GM23338 (cell line): ENCODE data around the gene ZNF45. TPM values are rescaled to one million over a fixed set of nuclear protein-coding genes. Genes with fewer than 3 reads are reported as not detected.

Experiments used
- ATAC-seq: fragments of 200-7000 bp; cut with Tn5 transposase; 3 replicates; pipeline ENCODE4 v1.9.1; 2020
- DNase-seq: peaks from one replicate; pipeline ENCODE4 v3.0.0-alpha.2; 2015; ENCODE audit warnings: low spot score
- H2AFZ ChIP-seq: fragments of 200-600 bp; sonication (generic); 2 replicates; pipeline ENCODE4 v1.8.0; 2016; ENCODE audit warnings: antibody characterized with exemption, mild to moderate bottlenecking, moderate library complexity
- H3F3A ChIP-seq: fragments of 200-600 bp; sonication (generic); replicated peaks from 2 replicates; pipeline ENCODE4 v1.8.0; 2017; ENCODE audit warnings: antibody characterized with exemption, mixed run types, low read depth
- H3K27ac ChIP-seq: fragments of 200-600 bp; sonication (generic); 2 replicates; pipeline ENCODE4 v1.6.1; 2016; ENCODE audit warnings: low read depth
- H3K27me3 ChIP-seq: fragments of 200-600 bp; sonication (generic); 2 replicates; pipeline ENCODE4 v1.8.0; 2016; ENCODE audit warnings: mild to moderate bottlenecking, mixed run types, moderate library complexity; ENCODE audit not compliant: insufficient read depth
- H3K36me3 ChIP-seq: fragments of 200-600 bp; sonication (generic); 2 replicates; pipeline ENCODE4 v1.8.0; 2016; ENCODE audit warnings: mild to moderate bottlenecking; ENCODE audit not compliant: insufficient read depth
- H3K4me1 ChIP-seq: fragments of 200-600 bp; sonication (generic); 2 replicates; pipeline ENCODE4 v1.8.0; 2016; ENCODE audit warnings: mild to moderate bottlenecking, moderate library complexity; ENCODE audit not compliant: insufficient read depth
- H3K4me2 ChIP-seq: fragments of 200-600 bp; sonication (generic); 2 replicates; pipeline ENCODE4 v1.7.1; 2017; ENCODE audit warnings: mixed run types
- H3K4me3 ChIP-seq: fragments of 200-600 bp; sonication (generic); 2 replicates; pipeline ENCODE4 v1.6.1; 2016; ENCODE audit warnings: mixed run types
- H3K79me2 ChIP-seq: fragments of 200-600 bp; sonication (generic); replicated peaks from 2 replicates; pipeline ENCODE4 v1.8.0; 2017; ENCODE audit warnings: mild to moderate bottlenecking; ENCODE audit not compliant: insufficient read depth
- H3K9me2 ChIP-seq: fragments of 200-600 bp; sonication (generic); 2 replicates; pipeline ENCODE4 v1.8.0; 2017; ENCODE audit not compliant: insufficient read depth
- H4K20me1 ChIP-seq: fragments of 200-600 bp; sonication (generic); replicated peaks from 2 replicates; pipeline ENCODE4 v1.8.0; 2017; ENCODE audit warnings: mild to moderate bottlenecking; ENCODE audit not compliant: insufficient read depth
- H3K27ac Mint-ChIP-seq: 2 replicates; pipeline ENCODE4 v1.8.0; 2020; ENCODE audit warnings: inconsistent platforms, mild to moderate bottlenecking, moderate library complexity, mixed read lengths
- H3K27me3 Mint-ChIP-seq: 3 replicates; pipeline ENCODE4 v1.8.0; 2022; ENCODE audit warnings: low read depth, mild to moderate bottlenecking, moderate library complexity, mixed read lengths, inconsistent platforms; ENCODE audit not compliant: insufficient read depth, poor library complexity
- H3K36me3 Mint-ChIP-seq: 3 replicates; pipeline ENCODE4 v1.8.0; 2021; ENCODE audit warnings: low read depth, mild to moderate bottlenecking, inconsistent platforms, moderate library complexity, mixed read lengths
- H3K4me1 Mint-ChIP-seq: 3 replicates; pipeline ENCODE4 v1.8.0; 2020; ENCODE audit warnings: mild to moderate bottlenecking, inconsistent platforms, mixed read lengths
- H3K4me3 Mint-ChIP-seq: 3 replicates; pipeline ENCODE4 v1.8.0; 2021; ENCODE audit warnings: moderate library complexity, mild to moderate bottlenecking, inconsistent platforms, mixed read lengths
- H3K9me3 Mint-ChIP-seq: 3 replicates; pipeline ENCODE4 v1.8.0; 2020; ENCODE audit warnings: moderate library complexity, mild to moderate bottlenecking, inconsistent platforms, mixed read lengths
- CREB1 ChIP-seq: fragments of 250-450 bp; sonication (Bioruptor Pico); IDR thresholded peaks from 2 replicates; pipeline ENCODE4 v1.5.0; 2020; ENCODE audit warnings: low read depth, mild to moderate bottlenecking, moderate library complexity
- EZH2phosphoT487 ChIP-seq: fragments of 200-600 bp; sonication (generic); IDR thresholded peaks from one replicate; pipeline ENCODE4 v1.8.1; 2018; ENCODE audit warnings: antibody characterized with exemption; ENCODE audit not compliant: unreplicated experiment
- NANOG ChIP-seq: IDR thresholded peaks from 2 replicates; pipeline ENCODE4 v1.6.1; 2016; ENCODE audit warnings: antibody characterized with exemption, borderline replicate concordance
- POLR2AphosphoS5 ChIP-seq: IDR thresholded peaks from 2 replicates; pipeline ENCODE4 v1.6.1; 2016; ENCODE audit warnings: antibody characterized with exemption, low read depth
- ZNF114 ChIP-seq: fragments of 250-450 bp; sonication (Bioruptor Pico); IDR thresholded peaks from 2 replicates; pipeline ENCODE4 v1.5.0; 2020; ENCODE audit warnings: mild to moderate bottlenecking, moderate library complexity
- ZNF331 ChIP-seq: fragments of 250-450 bp; sonication (Bioruptor Pico); IDR thresholded peaks from 2 replicates; pipeline ENCODE4 v1.5.0; 2020; ENCODE audit warnings: low read depth, mild to moderate bottlenecking, moderate library complexity
- polyA plus RNA-seq: library from polyadenylated mRNA; unstranded; fragments of >200 nt; fragmentation: Nextera tagmentation; extraction: Ambion mirVana; gene quantifications from 2 replicates; pipeline ENCODE4 v1.2.1, GENCODE V29; 2016
- total RNA-seq: library from RNA; depleted of rRNA; stranded (reverse); fragments of >200 nt; shearing (Covaris generic); gene quantifications from 2 replicates; pipeline ENCODE4 v1.2.3, GENCODE V29; 2014
- TF ChIP-seq, protein P1 (sequence below): IDR thresholded peaks from 2 replicates; pipeline ENCODE4 v1.6.1; 2016; ENCODE audit warnings: antibody characterized with exemption
- TF ChIP-seq, protein P2 (sequence below): fragments of 250-450 bp; sonication (Bioruptor Pico); IDR thresholded peaks from 2 replicates; pipeline ENCODE4 v1.5.0; 2020; ENCODE audit warnings: mild to moderate bottlenecking, moderate library complexity
- TF ChIP-seq, protein P3 (sequence below), 2 experiments: fragments of 200-600 bp in 1 of 2; sonication (generic) in 1 of 2; conservative IDR thresholded peaks; 2 replicates each; pipeline versions ENCODE4 v1.5.1 to v1.6.1; 2016 to 2017; ENCODE audit warnings: antibody characterized with exemption in 2 of 2, low read depth in 2 of 2, mild to moderate bottlenecking in 2 of 2, moderate library complexity in 1 of 2

ZNF45 gene
- total and polyA plus RNA-seq, 2 experiments from 2014 or later = 3.3 to 9.6 TPM

DNA sequence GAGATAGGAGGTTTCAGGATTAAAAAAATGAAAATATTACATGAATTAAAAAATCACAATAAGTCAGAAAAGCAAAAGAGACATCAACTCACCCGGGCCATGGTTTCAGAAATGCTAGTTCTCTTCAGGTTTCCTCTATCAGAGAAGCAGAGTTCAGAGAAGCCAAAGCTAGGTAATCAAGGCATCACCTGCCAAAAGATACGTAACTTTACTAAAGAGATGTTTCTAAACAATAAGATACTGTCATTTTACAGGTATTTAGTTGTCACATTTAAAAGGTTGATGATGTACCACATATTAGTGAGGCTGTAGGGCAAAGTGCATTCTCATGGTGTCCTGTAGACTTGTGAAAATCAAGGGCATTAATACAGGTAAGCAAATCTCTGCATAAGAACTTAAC lies 51.2 kb downstream of the ZNF45 start, which contains the start of gene ZNF404:
Gene ZNF404, minus strand, starts transcription at position 101 of the 400 bp plus-strand sequence.
- ATAC-seq (no peak), DNase-seq (no peak)
- Mint-ChIP-seq H3K4me1 (no peaks in the 10 kb centered on the region), H3K27me3 (peaks cover 3% of the 10 kb centered on the region), H3K9me3 (peaks cover 92% of the 10 kb centered on the region), H3K4me3 (no peak within 1 kb of the TSS), H3K36me3 (peaks cover 51% of the 10 kb centered on the region), H3K27ac (no peak within 1 kb of the TSS)
- no peaks in the 10 kb centered on the region for H3K27me3 ChIP-seq
- H3K9me2 ChIP-seq = no peaks in the 10 kb centered on the region
- H3K4me2 ChIP-seq = no peak within 1 kb of the TSS
- no peak within 1 kb of the TSS for H3K27ac ChIP-seq
- no peak within 1 kb of the TSS for H3K4me3 ChIP-seq
- TF ChIP-seq ZNF114 (CRISPR knock-in tag) (no peak), EZH2phosphoT487 (no peak), NANOG (no peak), ZNF331 (CRISPR knock-in tag) (no peak)
- TF ChIP-seq, protein P1, sequence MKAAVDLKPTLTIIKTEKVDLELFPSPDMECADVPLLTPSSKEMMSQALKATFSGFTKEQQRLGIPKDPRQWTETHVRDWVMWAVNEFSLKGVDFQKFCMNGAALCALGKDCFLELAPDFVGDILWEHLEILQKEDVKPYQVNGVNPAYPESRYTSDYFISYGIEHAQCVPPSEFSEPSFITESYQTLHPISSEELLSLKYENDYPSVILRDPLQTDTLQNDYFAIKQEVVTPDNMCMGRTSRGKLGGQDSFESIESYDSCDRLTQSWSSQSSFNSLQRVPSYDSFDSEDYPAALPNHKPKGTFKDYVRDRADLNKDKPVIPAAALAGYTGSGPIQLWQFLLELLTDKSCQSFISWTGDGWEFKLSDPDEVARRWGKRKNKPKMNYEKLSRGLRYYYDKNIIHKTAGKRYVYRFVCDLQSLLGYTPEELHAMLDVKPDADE = no peak
- no peaks in the 10 kb centered on the region for H3K4me1 ChIP-seq
- no peaks in the 10 kb centered on the region for H3K79me2 ChIP-seq
- no peaks in the 10 kb centered on the region for H3F3A ChIP-seq
- H3K36me3 ChIP-seq = peaks cover 7% of the 10 kb centered on the region; the same call in 1 of the 2 replicates
- H2AFZ ChIP-seq = no peak within 1 kb of the TSS
- no peaks in the 10 kb centered on the region for H4K20me1 ChIP-seq

DNA sequence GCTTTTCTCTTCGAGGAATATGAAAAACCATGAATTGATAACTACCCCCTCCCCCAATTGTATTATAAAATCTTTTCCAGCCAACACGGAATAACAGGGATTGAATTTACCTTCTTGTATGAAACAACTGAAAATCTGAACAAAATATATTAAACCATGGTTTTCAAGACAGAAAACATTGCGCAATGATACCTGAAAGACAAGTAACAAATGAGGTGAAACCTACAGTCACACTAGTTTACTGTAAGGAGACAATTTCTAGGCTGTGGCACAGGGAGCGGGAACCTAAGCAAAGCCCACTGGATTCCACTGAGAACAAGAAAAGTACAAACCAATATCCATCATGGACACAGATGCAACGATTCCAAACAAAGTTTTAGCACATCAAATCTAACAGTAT lies 54.6 kb downstream of the ZNF45 start:
- H3K4me3 Mint-ChIP-seq = no peak overlapping the region
- Histone ChIP-seq H2AFZ (no peak overlapping the region), H3K79me2 (no peaks in the 10 kb centered on the region), H4K20me1 (no peaks in the 10 kb centered on the region), H3K9me2 (no peaks in the 10 kb centered on the region), H3K36me3 (peaks cover 18% of the 10 kb centered on the region; the same call in 1 of the 2 replicates), H3K27me3 (no peaks in the 10 kb centered on the region), H3K4me1 (no peaks in the 10 kb centered on the region), H3F3A (no peaks in the 10 kb centered on the region), H3K4me3 (no peak overlapping the region), H3K4me2 (no peak overlapping the region), H3K27ac (no peak overlapping the region)
- H3K9me3 Mint-ChIP-seq = peaks cover 82% of the 10 kb centered on the region
- TF ChIP-seq EZH2phosphoT487 (no peak), CREB1 (no peak), POLR2AphosphoS5 (no peak), ZNF114 (CRISPR knock-in tag) (no peak)
- TF ChIP-seq, protein P2, sequence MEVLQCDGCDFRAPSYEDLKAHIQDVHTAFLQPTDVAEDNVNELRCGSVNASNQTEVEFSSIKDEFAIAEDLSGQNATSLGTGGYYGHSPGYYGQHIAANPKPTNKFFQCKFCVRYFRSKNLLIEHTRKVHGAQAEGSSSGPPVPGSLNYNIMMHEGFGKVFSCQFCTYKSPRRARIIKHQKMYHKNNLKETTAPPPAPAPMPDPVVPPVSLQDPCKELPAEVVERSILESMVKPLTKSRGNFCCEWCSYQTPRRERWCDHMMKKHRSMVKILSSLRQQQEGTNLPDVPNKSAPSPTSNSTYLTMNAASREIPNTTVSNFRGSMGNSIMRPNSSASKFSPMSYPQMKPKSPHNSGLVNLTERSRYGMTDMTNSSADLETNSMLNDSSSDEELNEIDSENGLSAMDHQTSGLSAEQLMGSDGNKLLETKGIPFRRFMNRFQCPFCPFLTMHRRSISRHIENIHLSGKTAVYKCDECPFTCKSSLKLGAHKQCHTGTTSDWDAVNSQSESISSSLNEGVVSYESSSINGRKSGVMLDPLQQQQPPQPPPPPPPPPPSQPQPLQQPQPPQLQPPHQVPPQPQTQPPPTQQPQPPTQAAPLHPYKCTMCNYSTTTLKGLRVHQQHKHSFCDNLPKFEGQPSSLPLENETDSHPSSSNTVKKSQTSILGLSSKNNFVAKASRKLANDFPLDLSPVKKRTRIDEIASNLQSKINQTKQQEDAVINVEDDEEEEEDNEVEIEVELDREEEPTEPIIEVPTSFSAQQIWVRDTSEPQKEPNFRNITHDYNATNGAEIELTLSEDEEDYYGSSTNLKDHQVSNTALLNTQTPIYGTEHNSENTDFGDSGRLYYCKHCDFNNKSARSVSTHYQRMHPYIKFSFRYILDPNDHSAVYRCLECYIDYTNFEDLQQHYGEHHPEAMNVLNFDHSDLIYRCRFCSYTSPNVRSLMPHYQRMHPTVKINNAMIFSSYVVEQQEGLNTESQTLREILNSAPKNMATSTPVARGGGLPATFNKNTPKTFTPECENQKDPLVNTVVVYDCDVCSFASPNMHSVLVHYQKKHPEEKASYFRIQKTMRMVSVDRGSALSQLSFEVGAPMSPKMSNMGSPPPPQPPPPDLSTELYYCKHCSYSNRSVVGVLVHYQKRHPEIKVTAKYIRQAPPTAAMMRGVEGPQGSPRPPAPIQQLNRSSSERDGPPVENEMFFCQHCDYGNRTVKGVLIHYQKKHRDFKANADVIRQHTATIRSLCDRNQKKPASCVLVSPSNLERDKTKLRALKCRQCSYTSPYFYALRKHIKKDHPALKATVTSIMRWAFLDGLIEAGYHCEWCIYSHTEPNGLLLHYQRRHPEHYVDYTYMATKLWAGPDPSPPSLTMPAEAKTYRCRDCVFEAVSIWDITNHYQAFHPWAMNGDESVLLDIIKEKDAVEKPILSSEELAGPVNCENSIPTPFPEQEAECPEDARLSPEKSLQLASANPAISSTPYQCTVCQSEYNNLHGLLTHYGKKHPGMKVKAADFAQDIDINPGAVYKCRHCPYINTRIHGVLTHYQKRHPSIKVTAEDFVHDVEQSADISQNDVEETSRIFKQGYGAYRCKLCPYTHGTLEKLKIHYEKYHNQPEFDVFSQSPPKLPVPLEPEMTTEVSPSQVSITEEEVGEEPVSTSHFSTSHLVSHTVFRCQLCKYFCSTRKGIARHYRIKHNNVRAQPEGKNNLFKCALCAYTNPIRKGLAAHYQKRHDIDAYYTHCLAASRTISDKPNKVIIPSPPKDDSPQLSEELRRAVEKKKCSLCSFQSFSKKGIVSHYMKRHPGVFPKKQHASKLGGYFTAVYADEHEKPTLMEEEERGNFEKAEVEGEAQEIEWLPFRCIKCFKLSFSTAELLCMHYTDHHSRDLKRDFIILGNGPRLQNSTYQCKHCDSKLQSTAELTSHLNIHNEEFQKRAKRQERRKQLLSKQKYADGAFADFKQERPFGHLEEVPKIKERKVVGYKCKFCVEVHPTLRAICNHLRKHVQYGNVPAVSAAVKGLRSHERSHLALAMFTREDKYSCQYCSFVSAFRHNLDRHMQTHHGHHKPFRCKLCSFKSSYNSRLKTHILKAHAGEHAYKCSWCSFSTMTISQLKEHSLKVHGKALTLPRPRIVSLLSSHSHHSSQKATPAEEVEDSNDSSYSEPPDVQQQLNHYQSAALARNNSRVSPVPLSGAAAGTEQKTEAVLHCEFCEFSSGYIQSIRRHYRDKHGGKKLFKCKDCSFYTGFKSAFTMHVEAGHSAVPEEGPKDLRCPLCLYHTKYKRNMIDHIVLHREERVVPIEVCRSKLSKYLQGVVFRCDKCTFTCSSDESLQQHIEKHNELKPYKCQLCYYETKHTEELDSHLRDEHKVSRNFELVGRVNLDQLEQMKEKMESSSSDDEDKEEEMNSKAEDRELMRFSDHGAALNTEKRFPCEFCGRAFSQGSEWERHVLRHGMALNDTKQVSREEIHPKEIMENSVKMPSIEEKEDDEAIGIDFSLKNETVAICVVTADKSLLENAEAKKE (CRISPR knock-in tag) = no peak
- TF ChIP-seq, protein P3, sequence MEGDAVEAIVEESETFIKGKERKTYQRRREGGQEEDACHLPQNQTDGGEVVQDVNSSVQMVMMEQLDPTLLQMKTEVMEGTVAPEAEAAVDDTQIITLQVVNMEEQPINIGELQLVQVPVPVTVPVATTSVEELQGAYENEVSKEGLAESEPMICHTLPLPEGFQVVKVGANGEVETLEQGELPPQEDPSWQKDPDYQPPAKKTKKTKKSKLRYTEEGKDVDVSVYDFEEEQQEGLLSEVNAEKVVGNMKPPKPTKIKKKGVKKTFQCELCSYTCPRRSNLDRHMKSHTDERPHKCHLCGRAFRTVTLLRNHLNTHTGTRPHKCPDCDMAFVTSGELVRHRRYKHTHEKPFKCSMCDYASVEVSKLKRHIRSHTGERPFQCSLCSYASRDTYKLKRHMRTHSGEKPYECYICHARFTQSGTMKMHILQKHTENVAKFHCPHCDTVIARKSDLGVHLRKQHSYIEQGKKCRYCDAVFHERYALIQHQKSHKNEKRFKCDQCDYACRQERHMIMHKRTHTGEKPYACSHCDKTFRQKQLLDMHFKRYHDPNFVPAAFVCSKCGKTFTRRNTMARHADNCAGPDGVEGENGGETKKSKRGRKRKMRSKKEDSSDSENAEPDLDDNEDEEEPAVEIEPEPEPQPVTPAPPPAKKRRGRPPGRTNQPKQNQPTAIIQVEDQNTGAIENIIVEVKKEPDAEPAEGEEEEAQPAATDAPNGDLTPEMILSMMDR (conservative IDR thresholded peaks at IDR 0.05; ENCODE audit: low read depth in 2 of 2) = no peak
- ATAC-seq (no peak), DNase-seq (no peak)
- peaks cover 60% of the 10 kb centered on the region for H3K36me3 Mint-ChIP-seq
- H3K27me3 Mint-ChIP-seq = no peaks in the 10 kb centered on the region
- no peaks in the 10 kb centered on the region for H3K4me1 Mint-ChIP-seq
- no peak overlapping the region for H3K27ac Mint-ChIP-seq
